Measurements from ENCODE around the gene PIGZ. TPM values are rescaled to one million over a fixed set of nuclear protein-coding genes. Genes with fewer than 3 reads are reported as not detected.

PIGZ gene
- total and polyA plus RNA-seq, 2 experiments from 2014 or later = 18.0 to 32.6 TPM

DNA sequence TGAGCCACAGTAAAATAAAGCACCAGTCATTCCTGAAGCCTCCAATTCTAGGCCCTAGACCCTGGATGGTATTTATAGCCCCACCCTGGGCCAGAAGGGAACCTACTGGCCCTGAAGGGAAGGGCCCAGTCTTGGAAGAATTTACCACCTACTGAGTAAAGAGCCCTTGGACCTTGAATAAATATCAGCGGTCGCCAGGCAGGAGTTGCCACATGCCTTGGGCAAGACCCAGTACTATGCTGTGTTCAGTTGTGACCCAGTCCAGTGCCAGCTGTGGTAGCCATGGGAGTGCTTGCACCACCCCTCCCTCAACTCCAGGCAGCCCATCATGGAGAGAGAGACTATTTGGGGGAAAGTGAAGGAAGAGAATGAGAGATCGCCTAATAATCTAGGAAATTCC is 53.3 kb downstream of the PIGZ start:
- Histone ChIP-seq H3K9me3 (ENCODE audit: low read depth) (no peaks in the 10 kb centered on the region), H4K20me1 (ENCODE audit: insufficient read depth, poor library complexity, severe bottlenecking) (no peaks in the 10 kb centered on the region), H3K9me2 (replicated peaks; ENCODE audit: insufficient read depth) (no peaks in the 10 kb centered on the region), H3K4me2 (no peak overlapping the region), H3K27me3 (no peaks in the 10 kb centered on the region), H3K79me2 (no peaks in the 10 kb centered on the region), H3K36me3 (replicated peaks; ENCODE audit: insufficient read depth, low read depth) (no peaks in the 10 kb centered on the region), H2AFZ (no peak overlapping the region), H3K27ac (no peak overlapping the region), H3K4me3 (no peak overlapping the region), H3K4me1 (ENCODE audit: insufficient read depth) (no peaks in the 10 kb centered on the region)
- 96% methylated on average over 3 of the region's 3 CpGs for WGBS (ENCODE audit: low lambda C conversion rate, missing lambda C conversion rate)
- DNase-seq (ENCODE audit: low spot score) = no peak
- TF ChIP-seq EZH2phosphoT487 (IDR thresholded peaks at IDR 0.05; ENCODE audit: low read depth, severe bottlenecking, unreplicated experiment) = no peak

DNA sequence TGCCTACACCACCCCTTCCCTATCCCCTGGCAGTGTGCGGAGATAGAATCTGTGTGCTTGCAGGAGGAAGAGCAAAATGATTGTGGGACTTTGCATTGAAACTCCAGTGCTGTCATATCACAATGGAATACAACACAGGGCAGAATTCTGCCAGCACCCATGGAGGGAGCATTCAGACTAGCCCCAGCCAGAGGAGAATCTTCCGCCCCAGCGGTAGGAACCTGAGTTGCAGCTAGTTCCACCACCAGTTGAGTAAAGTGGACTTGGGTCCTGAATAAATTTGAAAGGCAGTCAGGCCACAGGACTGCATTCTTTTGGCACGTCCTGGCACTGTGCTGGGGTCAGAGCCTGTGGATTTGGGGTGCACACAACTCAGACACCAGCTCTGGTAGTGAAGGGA is 53.8 kb downstream of the PIGZ start:
- Histone ChIP-seq H3K79me2 (no peaks in the 10 kb centered on the region), H3K27me3 (no peaks in the 10 kb centered on the region), H3K9me2 (replicated peaks; ENCODE audit: insufficient read depth) (no peaks in the 10 kb centered on the region), H3K4me3 (no peak overlapping the region), H3K27ac (no peak overlapping the region), H3K4me1 (ENCODE audit: insufficient read depth) (no peaks in the 10 kb centered on the region), H3K4me2 (no peak overlapping the region), H3K36me3 (replicated peaks; ENCODE audit: insufficient read depth, low read depth) (no peaks in the 10 kb centered on the region), H4K20me1 (ENCODE audit: insufficient read depth, poor library complexity, severe bottlenecking) (no peaks in the 10 kb centered on the region), H3K9me3 (ENCODE audit: low read depth) (no peaks in the 10 kb centered on the region), H2AFZ (no peak overlapping the region)
- 97% methylated on average over 4 of the region's 4 CpGs for WGBS (ENCODE audit: low lambda C conversion rate, missing lambda C conversion rate)
- TF ChIP-seq, protein P1, sequence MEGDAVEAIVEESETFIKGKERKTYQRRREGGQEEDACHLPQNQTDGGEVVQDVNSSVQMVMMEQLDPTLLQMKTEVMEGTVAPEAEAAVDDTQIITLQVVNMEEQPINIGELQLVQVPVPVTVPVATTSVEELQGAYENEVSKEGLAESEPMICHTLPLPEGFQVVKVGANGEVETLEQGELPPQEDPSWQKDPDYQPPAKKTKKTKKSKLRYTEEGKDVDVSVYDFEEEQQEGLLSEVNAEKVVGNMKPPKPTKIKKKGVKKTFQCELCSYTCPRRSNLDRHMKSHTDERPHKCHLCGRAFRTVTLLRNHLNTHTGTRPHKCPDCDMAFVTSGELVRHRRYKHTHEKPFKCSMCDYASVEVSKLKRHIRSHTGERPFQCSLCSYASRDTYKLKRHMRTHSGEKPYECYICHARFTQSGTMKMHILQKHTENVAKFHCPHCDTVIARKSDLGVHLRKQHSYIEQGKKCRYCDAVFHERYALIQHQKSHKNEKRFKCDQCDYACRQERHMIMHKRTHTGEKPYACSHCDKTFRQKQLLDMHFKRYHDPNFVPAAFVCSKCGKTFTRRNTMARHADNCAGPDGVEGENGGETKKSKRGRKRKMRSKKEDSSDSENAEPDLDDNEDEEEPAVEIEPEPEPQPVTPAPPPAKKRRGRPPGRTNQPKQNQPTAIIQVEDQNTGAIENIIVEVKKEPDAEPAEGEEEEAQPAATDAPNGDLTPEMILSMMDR (IDR thresholded peaks at IDR 0.05; ENCODE audit: poor library complexity) = no peak
- no peak for TF ChIP-seq EZH2 (IDR thresholded peaks at IDR 0.05; ENCODE audit: borderline replicate concordance)
- no peak for TF ChIP-seq EZH2phosphoT487 (IDR thresholded peaks at IDR 0.05; ENCODE audit: low read depth, severe bottlenecking, unreplicated experiment)
- DNase-seq (ENCODE audit: low spot score) = no peak

DNA sequence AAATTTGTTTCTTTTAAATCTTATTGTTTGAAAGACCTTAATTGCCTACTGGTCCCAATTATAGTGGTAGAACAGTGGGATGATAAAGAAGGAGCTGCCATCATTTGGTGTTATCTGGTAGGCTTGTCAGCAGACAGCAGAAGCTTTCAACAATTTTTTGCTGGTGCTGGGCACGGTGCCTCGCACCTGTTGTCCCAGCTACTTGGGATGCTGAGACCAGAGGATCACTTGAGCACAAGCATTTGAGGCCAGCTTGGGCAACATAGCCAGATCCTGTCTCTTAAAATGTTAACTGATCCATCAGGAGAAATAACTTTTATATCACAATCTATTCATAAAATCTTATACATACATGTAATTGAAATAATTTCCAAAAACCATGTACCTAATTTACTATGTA is 64.9 kb downstream of the PIGZ start:
- Histone ChIP-seq H3K79me2 (peaks cover 2% of the 10 kb centered on the region), H3K27me3 (no peaks in the 10 kb centered on the region), H3K9me2 (replicated peaks; ENCODE audit: insufficient read depth) (no peaks in the 10 kb centered on the region), H3K4me3 (no peak overlapping the region), H3K36me3 (replicated peaks; ENCODE audit: insufficient read depth, low read depth) (peaks cover 9% of the 10 kb centered on the region), H4K20me1 (ENCODE audit: insufficient read depth, poor library complexity, severe bottlenecking) (no peaks in the 10 kb centered on the region), H3K27ac (no peak overlapping the region), H2AFZ (no peak overlapping the region), H3K4me2 (no peak overlapping the region), H3K9me3 (ENCODE audit: low read depth) (no peaks in the 10 kb centered on the region), H3K4me1 (ENCODE audit: insufficient read depth) (no peaks in the 10 kb centered on the region)
- TF ChIP-seq EZH2phosphoT487 (IDR thresholded peaks at IDR 0.05; ENCODE audit: low read depth, severe bottlenecking, unreplicated experiment) (no peak), EZH2 (IDR thresholded peaks at IDR 0.05; ENCODE audit: borderline replicate concordance) (no peak)
- TF ChIP-seq, protein P1 (IDR thresholded peaks at IDR 0.05; ENCODE audit: poor library complexity) = no peak
- DNase-seq (ENCODE audit: low spot score) = no peak
- WGBS (ENCODE audit: low lambda C conversion rate, missing lambda C conversion rate) = 91% methylated on average over 2 of the region's 2 CpGs

DNA sequence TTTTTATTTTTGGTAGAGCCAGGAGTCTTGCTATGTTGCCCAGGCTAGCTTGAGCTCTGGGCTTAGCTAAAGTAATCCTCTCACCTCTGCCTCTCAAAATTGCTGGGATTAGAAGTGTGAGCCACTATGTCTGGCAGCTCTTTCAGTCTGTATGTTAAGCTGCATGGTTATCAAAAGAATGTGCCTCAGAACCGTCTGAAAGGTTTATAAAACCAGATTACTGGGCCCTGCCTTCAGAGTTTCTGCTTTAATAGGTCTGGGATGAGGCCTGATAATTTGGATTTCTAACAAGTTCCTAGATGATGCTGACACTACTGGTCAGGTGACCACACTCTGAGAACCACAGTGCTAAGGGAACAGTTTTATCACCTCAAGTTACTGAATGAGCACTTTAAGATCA is 66.3 kb downstream of the PIGZ start:
- H3K4me3 ChIP-seq = no peak overlapping the region
- no peak overlapping the region for H3K4me2 ChIP-seq
- TF ChIP-seq, protein P1 (IDR thresholded peaks at IDR 0.05; ENCODE audit: poor library complexity) = no peak
- TF ChIP-seq EZH2phosphoT487 (IDR thresholded peaks at IDR 0.05; ENCODE audit: low read depth, severe bottlenecking, unreplicated experiment) = no peak
- TF ChIP-seq EZH2 (IDR thresholded peaks at IDR 0.05; ENCODE audit: borderline replicate concordance) = no peak
- H3K9me3 ChIP-seq (ENCODE audit: low read depth) = no peaks in the 10 kb centered on the region
- H3K36me3 ChIP-seq (replicated peaks; ENCODE audit: insufficient read depth, low read depth) = peaks cover 9% of the 10 kb centered on the region
- no peaks in the 10 kb centered on the region for H4K20me1 ChIP-seq (ENCODE audit: insufficient read depth, poor library complexity, severe bottlenecking)
- 81% methylated on average over 1 of the region's 1 CpG for WGBS (ENCODE audit: low lambda C conversion rate, missing lambda C conversion rate)
- H3K27ac ChIP-seq = no peak overlapping the region
- H3K79me2 ChIP-seq = peaks cover 8% of the 10 kb centered on the region
- H2AFZ ChIP-seq = no peak overlapping the region
- no peaks in the 10 kb centered on the region for H3K4me1 ChIP-seq (ENCODE audit: insufficient read depth)
- DNase-seq (ENCODE audit: low spot score) = no peak
- H3K27me3 ChIP-seq = no peaks in the 10 kb centered on the region
- H3K9me2 ChIP-seq (replicated peaks; ENCODE audit: insufficient read depth) = no peaks in the 10 kb centered on the region

Data from hepatocyte (in vitro differentiated cells).